Astrocyte (in vitro differentiated cells and primary cell): ENCODE data around the gene MATN1.

Experiments used
- CTCF ChIP-seq: IDR thresholded peaks from 2 replicates; pipeline ENCODE4 v1.5.1; 2011; ENCODE audit warnings: low read depth, mild to moderate bottlenecking, inconsistent platforms, low read length, moderate library complexity; ENCODE audit not compliant: insufficient read depth
- EZH2 ChIP-seq: IDR thresholded peaks from 2 replicates; pipeline ENCODE4 v1.6.1; 2012; ENCODE audit warnings: mild to moderate bottlenecking, low read length, inconsistent platforms; ENCODE audit not compliant: insufficient read depth

GRCh38 chr1:30724175-30724574 lies 790 bp upstream of the MATN1 start:
- TF ChIP-seq CTCF, result peak; percentile 12
- no peak for TF ChIP-seq EZH2
